ENCODE results near the gene TMEM260.
A peak's percentile ranks its signal among the peaks of the same experiment; 100 is the strongest.
"Not testable (repeated sequence)": the region's sequence is repeated elsewhere in the genome, so short reads cannot be mapped to it uniquely, and the experiment has no call there.

The TMEM260 gene

DNA sequence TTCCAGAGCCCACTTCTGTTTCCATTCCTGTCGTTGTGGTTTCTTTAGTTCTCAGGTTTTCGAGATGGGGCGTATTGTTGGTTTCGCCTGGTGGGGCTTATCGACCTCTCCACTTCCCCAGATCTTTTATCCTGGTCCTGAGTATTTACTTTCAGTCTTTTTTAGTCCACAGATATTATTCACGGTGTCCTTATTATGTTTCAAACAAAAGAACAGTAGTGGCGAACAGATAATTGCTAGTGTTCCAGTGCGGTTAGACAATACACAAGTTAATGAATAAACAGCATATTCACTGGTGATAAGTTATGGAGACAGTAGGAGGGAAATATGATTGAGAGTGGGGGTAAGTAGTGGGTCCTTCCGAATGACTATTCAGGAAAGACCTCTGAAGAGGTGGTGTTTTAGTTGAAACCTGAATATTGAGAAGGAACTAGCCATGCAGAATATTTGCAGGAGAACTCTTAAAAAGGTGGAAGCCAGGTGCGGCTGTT is 668 bp downstream of the TMEM260 start:
- intact Hi-C loops (cut with micrococcal nuclease) = loop anchor here (10.0 kb wide), 1 partner anchor 695 kb away; no protein-coding TSS in a partner anchor
- H3K27me3 Mint-ChIP-seq = no peaks in the 10 kb centered on the region
- peaks cover 35% of the 10 kb centered on the region for H3K4me1 Mint-ChIP-seq (ENCODE audit: low read depth)
- H3K36me3 Mint-ChIP-seq (ENCODE audit: low read depth) = peaks cover 10% of the 10 kb centered on the region
- H3K4me3 Mint-ChIP-seq = peak overlapping the region; percentile 85
- H3K9me3 Mint-ChIP-seq = no peaks in the 10 kb centered on the region
- peak overlapping the region; percentile 95 for H3K27ac Mint-ChIP-seq

DNA sequence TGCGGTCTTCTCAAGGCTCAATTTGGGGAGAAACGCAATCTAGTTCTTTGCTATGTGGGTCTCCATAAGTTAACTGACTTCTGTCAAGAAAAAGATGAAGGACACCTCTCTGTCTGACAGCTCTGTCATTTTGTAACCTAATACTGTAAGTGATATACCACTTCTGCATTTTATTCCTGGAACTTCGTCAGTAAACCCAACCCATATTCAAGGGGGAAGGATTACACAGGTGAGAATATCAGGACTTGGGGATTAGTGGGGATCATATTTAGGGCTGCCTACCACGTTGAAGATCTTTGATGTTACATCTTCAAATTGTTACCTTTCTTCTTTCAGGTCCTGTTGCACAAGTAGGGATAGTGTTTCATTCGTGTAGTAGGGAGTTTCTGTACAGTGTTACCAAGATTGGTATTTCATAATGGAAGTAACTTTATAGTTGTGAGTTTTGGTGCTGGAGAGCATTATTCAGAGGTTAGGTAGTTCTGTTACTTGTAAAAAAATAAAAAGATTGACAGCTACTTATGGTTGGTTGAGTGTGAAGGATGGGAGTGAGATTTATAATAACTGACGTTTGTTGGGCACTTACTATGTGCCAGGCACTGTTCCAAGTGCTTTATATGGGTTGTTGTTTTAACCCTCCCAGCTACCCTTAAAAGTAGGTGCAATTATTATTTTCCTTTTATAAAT is 1.6 kb downstream of the TMEM260 start:
- Mint-ChIP-seq H3K9me3 (no peaks in the 10 kb centered on the region), H3K27ac (no peak overlapping the region), H3K4me3 (no peak overlapping the region), H3K27me3 (no peaks in the 10 kb centered on the region), H3K36me3 (ENCODE audit: low read depth) (peaks cover 17% of the 10 kb centered on the region), H3K4me1 (ENCODE audit: low read depth) (peaks cover 35% of the 10 kb centered on the region)
- intact Hi-C loops (cut with micrococcal nuclease) = loop anchor here (10.0 kb wide), 1 partner anchor 694 kb away; no protein-coding TSS in a partner anchor

DNA sequence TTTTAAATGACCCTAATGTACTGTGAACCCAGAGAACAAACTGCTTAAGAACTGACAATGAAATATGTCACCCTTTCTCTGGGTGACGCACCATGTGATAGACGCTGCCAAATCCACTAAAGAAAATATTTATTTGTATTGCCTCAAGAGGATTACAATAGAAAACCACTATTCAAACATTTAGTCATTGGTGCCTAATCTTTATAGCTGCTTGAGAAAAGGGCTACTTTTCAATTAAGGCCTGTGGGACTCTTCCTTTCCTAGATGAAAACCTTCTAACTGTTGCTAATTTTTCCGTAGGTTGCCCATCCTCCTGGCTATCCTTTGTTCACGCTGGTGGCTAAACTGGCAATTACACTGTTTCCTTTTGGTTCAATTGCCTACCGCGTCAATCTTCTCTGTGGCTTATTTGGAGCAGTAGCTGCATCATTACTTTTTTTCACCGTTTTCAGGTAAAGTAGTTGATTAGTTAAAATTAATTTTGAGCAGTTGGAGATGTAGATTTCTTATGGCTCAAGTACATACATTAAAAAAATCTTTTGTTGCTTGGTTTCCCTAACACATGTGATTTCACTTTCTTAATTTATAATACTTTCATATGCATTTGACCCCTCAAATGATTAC is 6.0 kb downstream of the TMEM260 start:
- Mint-ChIP-seq H3K9me3 (no peaks in the 10 kb centered on the region), H3K4me3 (no peak overlapping the region), H3K27me3 (no peaks in the 10 kb centered on the region), H3K36me3 (ENCODE audit: low read depth) (peaks cover 12% of the 10 kb centered on the region), H3K27ac (no peak overlapping the region), H3K4me1 (ENCODE audit: low read depth) (peaks cover 30% of the 10 kb centered on the region)
- intact Hi-C loops (cut with micrococcal nuclease) = loop anchor here (10.0 kb wide), 1 partner anchor 689 kb away; no protein-coding TSS in a partner anchor

GRCh38 chr14:56587701-56588100 is 8.1 kb downstream of the TMEM260 start:
- intact Hi-C loops (cut with micrococcal nuclease) = loop anchor here (10.0 kb wide), 1 partner anchor 687 kb away; no protein-coding TSS in a partner anchor
- Mint-ChIP-seq H3K27ac (no peak overlapping the region), H3K27me3 (no peaks in the 10 kb centered on the region), H3K36me3 (ENCODE audit: low read depth) (peaks cover 17% of the 10 kb centered on the region), H3K9me3 (no peaks in the 10 kb centered on the region), H3K4me1 (ENCODE audit: low read depth) (peaks cover 12% of the 10 kb centered on the region), H3K4me3 (no peak overlapping the region)

- intact Hi-C loops (cut with micrococcal nuclease) = no loop called here
- peaks cover 31% of the 10 kb centered on the region for H3K36me3 Mint-ChIP-seq (ENCODE audit: low read depth)
- H3K27ac Mint-ChIP-seq = no peak overlapping the region
- H3K4me1 Mint-ChIP-seq (ENCODE audit: low read depth) = no peaks in the 10 kb centered on the region
- no peaks in the 10 kb centered on the region for H3K27me3 Mint-ChIP-seq
- H3K9me3 Mint-ChIP-seq = no peaks in the 10 kb centered on the region
- H3K4me3 Mint-ChIP-seq = no peak overlapping the region
Observed at GRCh38 chr14:56590535-56590960, 10.9 kb downstream of the TMEM260 start.

DNA sequence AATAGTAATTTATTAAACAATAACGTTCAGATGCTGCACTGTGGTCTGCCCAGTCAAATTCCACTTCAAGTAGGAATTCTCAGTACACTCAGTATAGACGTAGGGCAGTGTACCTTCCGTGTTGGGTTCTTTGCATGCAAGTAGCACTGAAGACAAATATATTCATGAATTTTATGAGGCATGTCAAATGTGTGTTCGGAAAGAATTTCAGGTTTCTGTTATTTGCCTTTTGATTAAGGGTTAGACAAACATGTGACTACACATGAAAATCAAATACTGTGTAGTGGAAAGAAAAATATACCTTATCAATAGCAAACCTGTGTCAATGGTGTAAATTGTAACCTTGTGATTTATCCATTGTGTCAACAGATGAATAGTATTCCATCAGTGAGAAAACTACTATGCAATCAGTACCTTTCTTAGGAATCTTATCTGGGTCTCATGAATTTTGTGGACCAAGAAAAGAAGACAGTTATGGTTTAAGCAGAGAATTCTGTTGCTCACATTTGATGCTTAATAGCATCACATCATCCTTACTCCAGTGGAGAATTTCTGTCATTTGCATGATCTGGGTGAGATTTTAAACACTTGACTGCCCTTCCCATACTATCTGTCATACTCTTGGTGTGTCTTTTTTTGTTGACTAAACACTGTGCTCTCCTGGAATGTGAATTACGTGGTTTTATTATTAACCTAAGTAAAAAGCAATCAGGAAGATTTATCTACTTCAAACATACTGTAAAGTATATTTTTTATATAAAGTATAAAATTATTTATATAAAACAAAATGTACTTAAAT is 13.3 kb downstream of the TMEM260 start:
- Mint-ChIP-seq H3K9me3 (no peaks in the 10 kb centered on the region), H3K27ac (no peak overlapping the region), H3K36me3 (ENCODE audit: low read depth) (peaks cover 36% of the 10 kb centered on the region), H3K27me3 (no peaks in the 10 kb centered on the region), H3K4me1 (ENCODE audit: low read depth) (no peaks in the 10 kb centered on the region), H3K4me3 (no peak overlapping the region)
- intact Hi-C loops (cut with micrococcal nuclease) = no loop called here

DNA sequence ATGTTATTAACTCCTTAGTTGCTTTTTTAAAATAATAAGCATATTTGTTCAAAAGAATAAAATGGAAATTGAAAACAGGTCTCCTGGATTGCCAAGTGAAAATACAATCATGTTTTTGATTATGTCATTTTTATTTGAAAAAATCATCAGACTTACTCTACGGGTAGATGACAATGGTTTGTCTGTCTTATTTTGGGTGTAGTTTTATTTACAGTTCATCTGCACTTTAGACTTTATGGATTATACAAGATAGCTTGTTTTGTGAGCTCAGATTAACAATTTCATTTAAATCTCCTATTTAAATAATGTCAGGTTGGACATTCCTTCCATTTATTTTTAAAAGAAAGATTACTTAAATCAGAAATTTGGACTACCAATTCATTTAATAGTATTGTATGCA is 14.8 kb downstream of the TMEM260 start:
- H3K27me3 Mint-ChIP-seq = no peaks in the 10 kb centered on the region
- no peak overlapping the region for H3K4me3 Mint-ChIP-seq
- no peaks in the 10 kb centered on the region for H3K9me3 Mint-ChIP-seq
- intact Hi-C loops (cut with micrococcal nuclease) = no loop called here
- H3K27ac Mint-ChIP-seq = no peak overlapping the region
- H3K36me3 Mint-ChIP-seq (ENCODE audit: low read depth) = peaks cover 49% of the 10 kb centered on the region
- peaks cover 6% of the 10 kb centered on the region for H3K4me1 Mint-ChIP-seq (ENCODE audit: low read depth)

- Mint-ChIP-seq H3K4me3 (no peak overlapping the region), H3K4me1 (ENCODE audit: low read depth) (peaks cover 6% of the 10 kb centered on the region), H3K9me3 (no peaks in the 10 kb centered on the region), H3K27ac (no peak overlapping the region), H3K27me3 (no peaks in the 10 kb centered on the region), H3K36me3 (ENCODE audit: low read depth) (peaks cover 40% of the 10 kb centered on the region)
- intact Hi-C loops (cut with micrococcal nuclease) = no loop called here
Observed at GRCh38 chr14:56598519-56598918, 18.9 kb downstream of the TMEM260 start.

- Mint-ChIP-seq H3K4me3 (no peak overlapping the region), H3K27ac (no peak overlapping the region), H3K4me1 (ENCODE audit: low read depth) (peaks cover 5% of the 10 kb centered on the region), H3K36me3 (ENCODE audit: low read depth) (peaks cover 50% of the 10 kb centered on the region), H3K27me3 (no peaks in the 10 kb centered on the region), H3K9me3 (no peaks in the 10 kb centered on the region)
- intact Hi-C loops (cut with micrococcal nuclease) = no loop called here
Observed at GRCh38 chr14:56603648-56604047, 24.1 kb downstream of the TMEM260 start.

- Mint-ChIP-seq H3K27me3 (no peaks in the 10 kb centered on the region), H3K36me3 (ENCODE audit: low read depth) (peaks cover 67% of the 10 kb centered on the region), H3K4me1 (ENCODE audit: low read depth) (no peaks in the 10 kb centered on the region), H3K27ac (no peak overlapping the region), H3K9me3 (no peaks in the 10 kb centered on the region), H3K4me3 (no peak overlapping the region)
- intact Hi-C loops (cut with micrococcal nuclease) = no loop called here
Observed at GRCh38 chr14:56608689-56609088, 29.1 kb downstream of the TMEM260 start.

- H3K4me3 Mint-ChIP-seq; H3K27me3 Mint-ChIP-seq; H3K4me1 Mint-ChIP-seq (ENCODE audit: low read depth); H3K27ac Mint-ChIP-seq; H3K9me3 Mint-ChIP-seq; intact Hi-C loops (cut with micrococcal nuclease): not testable (repeated sequence)
- H3K36me3 Mint-ChIP-seq (ENCODE audit: low read depth) = peaks cover 66% of the 10 kb centered on the region
Observed at GRCh38 chr14:56611663-56612062, 32.1 kb downstream of the TMEM260 start.

DNA sequence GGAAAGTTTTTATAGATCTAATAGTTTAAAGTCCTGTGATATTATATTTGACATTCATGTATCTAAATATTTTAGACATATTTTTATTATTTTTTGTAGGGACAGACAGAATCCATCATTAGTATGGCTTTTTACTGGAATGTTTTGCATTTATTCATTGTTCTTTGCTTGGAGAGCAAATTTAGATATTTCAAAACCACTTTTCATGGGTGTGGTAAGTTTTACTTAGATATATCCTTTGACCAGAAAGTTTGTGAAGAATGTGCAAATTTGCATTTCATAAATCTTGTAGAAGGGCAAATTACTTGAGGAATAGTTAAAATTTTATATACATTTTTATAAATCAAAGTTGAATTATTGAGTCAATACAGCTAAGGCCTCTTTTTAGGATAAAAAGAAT is 37.5 kb downstream of the TMEM260 start:
- Mint-ChIP-seq H3K9me3 (no peaks in the 10 kb centered on the region), H3K27me3 (no peaks in the 10 kb centered on the region), H3K36me3 (ENCODE audit: low read depth) (peaks cover 61% of the 10 kb centered on the region), H3K27ac (no peak overlapping the region), H3K4me1 (ENCODE audit: low read depth) (no peaks in the 10 kb centered on the region), H3K4me3 (no peak overlapping the region)
- intact Hi-C loops (cut with micrococcal nuclease) = no loop called here

DNA sequence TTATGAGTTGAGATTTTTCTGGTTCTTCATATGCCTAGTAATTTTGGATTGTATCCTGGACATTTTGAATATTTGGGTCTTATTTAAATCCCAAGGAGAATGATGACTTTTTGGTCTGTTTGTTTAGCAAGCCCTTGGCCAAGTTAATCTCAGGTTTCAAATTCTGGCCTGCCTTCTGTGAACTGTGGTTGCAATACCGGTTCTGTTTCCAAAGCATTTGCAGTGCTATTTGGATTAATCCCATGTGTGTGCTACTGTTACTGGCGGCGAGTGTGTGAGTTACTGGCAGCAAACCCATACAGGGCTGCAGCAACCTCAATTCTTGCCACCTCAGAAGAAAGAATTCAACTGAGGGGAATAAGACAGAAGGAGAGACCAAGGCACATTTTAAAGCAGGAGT is 51.1 kb downstream of the TMEM260 start:
- no peaks in the 10 kb centered on the region for H3K4me1 Mint-ChIP-seq (ENCODE audit: low read depth)
- no peak overlapping the region for H3K4me3 Mint-ChIP-seq
- intact Hi-C loops (cut with micrococcal nuclease) = no loop called here
- peaks cover 13% of the 10 kb centered on the region for H3K9me3 Mint-ChIP-seq
- no peak overlapping the region for H3K27ac Mint-ChIP-seq
- no peaks in the 10 kb centered on the region for H3K27me3 Mint-ChIP-seq
- H3K36me3 Mint-ChIP-seq (ENCODE audit: low read depth) = peaks cover 79% of the 10 kb centered on the region

GRCh38 chr14:56632195-56632594 is 52.6 kb downstream of the TMEM260 start:
- Mint-ChIP-seq H3K4me3 (no peak overlapping the region), H3K27ac (no peak overlapping the region), H3K36me3 (ENCODE audit: low read depth) (peaks cover 94% of the 10 kb centered on the region), H3K9me3 (peaks cover 13% of the 10 kb centered on the region), H3K27me3 (no peaks in the 10 kb centered on the region), H3K4me1 (ENCODE audit: low read depth) (no peaks in the 10 kb centered on the region)
- intact Hi-C loops (cut with micrococcal nuclease) = no loop called here

Data from dendritic cell treated with granulocyte-macrophage colony-stimulating factor and Interleukin-4, amounts not matched to agents 40 ng/mL and 50 ng/mL, for 4 days (primary cell).